Liver (tissue), 9 donors: ENCODE results near the gene BOD1L2. TPM values are rescaled to one million over a fixed set of nuclear protein-coding genes. Genes with fewer than 3 reads are reported as not detected.

ENCODE experiments used
- DNase-seq: peaks from one replicate; pipeline ENCODE4 v3.0.0-alpha.2; 2017; ENCODE audit warnings: low spot score
- H3K27ac ChIP-seq, 2 donors: one replicate each; pipeline ENCODE4 v1.7.0; 2013; ENCODE audit warnings: inconsistent platforms in 2 of 2, low read length in 2 of 2, control low read depth in 1 of 2, low read depth in 1 of 2, mild to moderate bottlenecking in 1 of 2
- H3K27me3 ChIP-seq, 4 donors: one replicate each; pipeline versions ENCODE4 v1.6.1 to v1.7.0; 2013; ENCODE audit warnings: low read length in 3 of 4, inconsistent platforms in 1 of 4, mild to moderate bottlenecking in 1 of 4, moderate library complexity in 1 of 4; ENCODE audit not compliant: control insufficient read depth in 4 of 4, insufficient read depth in 4 of 4
- H3K36me3 ChIP-seq, 4 donors: one replicate each; pipeline versions ENCODE4 v1.6.1 to v1.7.0; 2013; ENCODE audit warnings: low read length in 3 of 4, mild to moderate bottlenecking in 3 of 4, low read depth in 1 of 4, moderate library complexity in 1 of 4; ENCODE audit not compliant: control insufficient read depth in 4 of 4, insufficient read depth in 3 of 4
- H3K4me1 ChIP-seq, 4 donors: one replicate each; pipeline versions ENCODE4 v1.6.1 to v1.7.0; 2013; ENCODE audit warnings: low read length in 3 of 4, mild to moderate bottlenecking in 3 of 4, moderate library complexity in 1 of 4; ENCODE audit not compliant: control insufficient read depth in 4 of 4, insufficient read depth in 4 of 4
- H3K4me3 ChIP-seq, 3 donors: one replicate each; pipeline versions ENCODE4 v1.6.1 to v1.7.0; 2013; ENCODE audit warnings: low read length in 3 of 3, control low read depth in 1 of 3, low read depth in 1 of 3, mild to moderate bottlenecking in 1 of 3
- H3K9ac ChIP-seq, 2 donors: one replicate each; pipeline ENCODE4 v1.7.0; 2013; ENCODE audit warnings: low read length in 2 of 2, mild to moderate bottlenecking in 2 of 2, moderate library complexity in 2 of 2, control low read depth in 1 of 2, low read depth in 1 of 2
- H3K9me3 ChIP-seq, 4 donors: one replicate each; pipeline versions ENCODE4 v1.6.1 to v1.7.0; 2013; ENCODE audit warnings: low read length in 3 of 4; ENCODE audit not compliant: control insufficient read depth in 4 of 4
- ATF3 ChIP-seq: IDR thresholded peaks from 2 replicates; pipeline ENCODE4 v1.6.1; 2016; ENCODE audit warnings: antibody characterized with exemption
- CTCF ChIP-seq: fragments of 150-350 bp; IDR thresholded peaks from 2 replicates; pipeline ENCODE4 v1.5.1; 2017; ENCODE audit warnings: improper control_type of control experiment, low read depth, low read length; ENCODE audit not compliant: missing input control
- EGR1 ChIP-seq, 2 donors: IDR thresholded peaks; 2 replicates each; pipeline ENCODE4 v1.6.1; 2016 to 2018; ENCODE audit warnings: antibody characterized with exemption in 2 of 2, low read depth in 2 of 2
- FOXA1 ChIP-seq: IDR thresholded peaks from 2 replicates; pipeline ENCODE4 v1.6.1; 2016; ENCODE audit warnings: antibody characterized with exemption
- FOXA2 ChIP-seq: IDR thresholded peaks from 2 replicates; pipeline ENCODE4 v1.6.1; 2016; ENCODE audit warnings: antibody characterized with exemption
- GABPA ChIP-seq, 2 donors: IDR thresholded peaks in 1 of 2; conservative IDR thresholded peaks in 1 of 2; 2 replicates each; pipeline ENCODE4 v1.6.1; 2016; ENCODE audit warnings: antibody characterized with exemption in 2 of 2, mild to moderate bottlenecking in 1 of 2, moderate library complexity in 1 of 2
- HNF4A ChIP-seq, 2 donors: conservative IDR thresholded peaks; 2 replicates each; pipeline ENCODE4 v1.6.1; 2016; ENCODE audit warnings: antibody characterized with exemption in 2 of 2, mild to moderate bottlenecking in 2 of 2
- HNF4G ChIP-seq: IDR thresholded peaks from 2 replicates; pipeline ENCODE4 v1.6.1; 2016; ENCODE audit warnings: antibody characterized with exemption
- JUND ChIP-seq, 2 donors: IDR thresholded peaks; 2 replicates each; pipeline ENCODE4 v1.6.1; 2016; ENCODE audit warnings: antibody characterized with exemption in 2 of 2
- MAX ChIP-seq: IDR thresholded peaks from 2 replicates; pipeline ENCODE4 v1.6.1; 2016; ENCODE audit warnings: antibody characterized with exemption
- NR2F2 ChIP-seq: IDR thresholded peaks from 2 replicates; pipeline ENCODE4 v1.6.1; 2016; ENCODE audit warnings: antibody characterized with exemption
- RAD21 ChIP-seq, 2 donors: IDR thresholded peaks; 2 replicates each; pipeline ENCODE4 v1.6.1; 2016; ENCODE audit warnings: antibody characterized with exemption in 2 of 2, mild to moderate bottlenecking in 2 of 2
- REST ChIP-seq: IDR thresholded peaks from 2 replicates; pipeline ENCODE4 v1.6.1; 2016; ENCODE audit warnings: antibody characterized with exemption, mild to moderate bottlenecking
- RXRA ChIP-seq, 2 donors: IDR thresholded peaks; 2 replicates each; pipeline ENCODE4 v1.6.1; 2017 to 2018; ENCODE audit warnings: antibody characterized with exemption in 2 of 2, mild to moderate bottlenecking in 1 of 2
- SP1 ChIP-seq: IDR thresholded peaks from 2 replicates; pipeline ENCODE4 v1.6.1; 2018; ENCODE audit warnings: antibody characterized with exemption, mild to moderate bottlenecking
- TAF1 ChIP-seq: conservative IDR thresholded peaks from 2 replicates; pipeline ENCODE4 v1.6.1; 2016; ENCODE audit warnings: antibody characterized with exemption, mild to moderate bottlenecking
- YY1 ChIP-seq: IDR thresholded peaks from 2 replicates; pipeline ENCODE4 v1.6.1; 2016; ENCODE audit warnings: antibody characterized with exemption, mild to moderate bottlenecking
- ZBTB33 ChIP-seq: IDR thresholded peaks from 2 replicates; pipeline ENCODE4 v1.6.1; 2016; ENCODE audit warnings: antibody characterized with exemption
- WGBS: extraction: QIAGEN DNeasy Blood & Tissue Kit; methylation state at CpG from one replicate; pipeline ENCODE4 v1.1.7; 2013; 5-methylcytosine and 5-hydroxymethylcytosine counted together
- polyA plus RNA-seq, 2 donors: library from polyadenylated mRNA; stranded (reverse) in 1 of 2; unstranded in 1 of 2; fragments of 200-250 nt in 1 of 2; fragments of >200 nt in 1 of 2; fragmentation: Nextera tagmentation in 1 of 2; extraction: Ambion mirVana in 1 of 2; gene quantifications; one replicate each; pipeline versions ENCODE4 v1.2.1 to v1.2.3, GENCODE V29; 2013 to 2015
- total RNA-seq, 2 donors: library from RNA; depleted of rRNA; stranded (reverse); fragments of >200 nt; gene quantifications; one replicate each; pipeline ENCODE4 v1.2.3, GENCODE V29; 2014
- donor health status: healthy.
- donor health status: healthy.
- donor health status: healthy.
- donor health status: healthy.
- donor health status: healthy.

Gene BOD1L2
- total RNA-seq (not detected), polyA plus RNA-seq (not detected)

- TF ChIP-seq JUND (IDR thresholded peaks at IDR 0.05) (no peak), RAD21 (IDR thresholded peaks at IDR 0.05) (no peak), HNF4A (conservative IDR thresholded peaks at IDR 0.05) (no peak), MAX (no peak), GABPA (IDR thresholded peaks at IDR 0.05 in 1 of 2, conservative IDR thresholded peaks at IDR 0.05 in 1 of 2) (no peak), YY1 (no peak), HNF4G (no peak), RXRA (IDR thresholded peaks at IDR 0.05) (no peak), SP1 (no peak), FOXA2 (no peak), ATF3 (no peak), FOXA1 (no peak), REST (no peak), ZBTB33 (no peak), TAF1 (no peak), CTCF (no peak), NR2F2 (no peak), EGR1 (IDR thresholded peaks at IDR 0.05; ENCODE audit: low read depth in 2 of 2) (no peak)
- H3K4me1 ChIP-seq, result peaks cover 0 to 5% (median 2%) of the 10 kb centered on the region in 4 donors
- H3K27me3 ChIP-seq, result no peaks in the 10 kb centered on the region
- H3K9ac ChIP-seq, result no peak within 1 kb of the TSS
- no peak within 1 kb of the TSS for H3K27ac ChIP-seq
- no peak within 1 kb of the TSS for H3K4me3 ChIP-seq
- 94% methylated on average over 50 of the region's 50 CpGs for WGBS
- no peaks in the 10 kb centered on the region for H3K9me3 ChIP-seq
- DNase-seq, result no peak
- H3K36me3 ChIP-seq, result no peaks in the 10 kb centered on the region
Observed at GRCh38 chr18:57146956-57147636, at the start of gene BOD1L2. BOD1L2 (plus strand) TSS chr18:57147087; CDS start chr18:57147313, 226 bp downstream.
